Activated T-cell treated with anti-CD3 and anti-CD28 coated beads, Interleukin-2, amount 50 U/mL, for 48 hours (primary cell): ENCODE results near the gene CEP250.
"Not testable (repeated sequence)": the region's sequence is repeated elsewhere in the genome, so short reads cannot be mapped to it uniquely, and the experiment has no call there.

ENCODE experiments used
- DNase-seq, 2 experiments: peaks; one replicate each; pipeline ENCODE4 v3.0.0-alpha.2; 2020

Gene CEP250

DNA sequence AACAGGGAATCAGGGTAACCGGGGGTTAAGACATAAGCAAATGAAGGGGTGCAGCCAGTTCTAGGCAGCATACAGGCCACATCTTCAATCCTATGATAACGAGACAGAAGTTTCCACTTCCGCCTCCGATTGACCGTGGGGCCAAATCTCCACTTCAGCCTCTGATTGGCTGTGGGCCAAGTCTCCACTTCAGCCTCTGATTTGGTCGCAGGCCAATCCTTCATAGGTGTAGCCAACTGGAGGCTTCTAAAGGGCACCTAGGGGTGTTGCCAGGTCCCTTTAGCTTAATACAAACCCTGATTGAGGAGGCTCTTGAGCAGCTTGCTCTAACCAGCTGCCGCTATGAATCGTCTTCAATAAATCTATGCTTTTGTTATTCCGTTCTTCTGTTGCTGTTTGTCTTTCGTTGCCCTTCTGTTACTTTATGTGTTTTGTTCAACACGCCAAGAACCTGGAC lies 84.4 kb downstream of the CEP250 start:
- no peak for DNase-seq

DNA sequence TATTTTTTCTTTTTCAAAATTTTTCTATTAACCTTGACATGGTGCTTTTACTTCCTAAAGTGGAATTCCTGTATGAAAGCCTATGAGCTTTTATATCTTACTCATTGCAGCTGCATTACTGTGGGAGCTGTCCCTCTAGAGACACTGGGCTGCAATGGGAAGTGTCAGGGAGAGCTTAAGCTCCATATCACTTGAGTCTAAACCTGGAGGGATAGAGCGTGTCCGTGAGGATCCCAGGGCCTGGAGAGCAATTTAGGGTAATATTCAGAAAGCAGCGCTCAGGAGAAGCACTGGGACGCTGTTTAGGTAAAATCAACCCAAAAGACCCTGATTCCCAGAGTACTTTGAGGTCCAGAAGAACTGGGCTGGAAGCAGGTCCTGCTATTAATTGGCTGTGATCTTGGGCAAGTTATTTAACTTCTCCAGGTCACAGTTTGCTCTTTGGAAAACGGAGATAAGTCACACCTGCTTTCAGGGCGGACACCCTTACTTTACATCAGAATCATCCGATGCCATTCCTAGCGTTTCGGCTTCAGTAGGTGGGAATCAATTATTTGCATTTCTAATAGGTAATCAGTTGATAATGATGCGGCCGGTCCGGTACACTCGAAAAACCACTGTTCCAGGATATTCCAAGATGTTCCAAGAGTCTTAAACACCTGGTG lies 85.9 kb downstream of the CEP250 start:
- no peak for DNase-seq

DNA sequence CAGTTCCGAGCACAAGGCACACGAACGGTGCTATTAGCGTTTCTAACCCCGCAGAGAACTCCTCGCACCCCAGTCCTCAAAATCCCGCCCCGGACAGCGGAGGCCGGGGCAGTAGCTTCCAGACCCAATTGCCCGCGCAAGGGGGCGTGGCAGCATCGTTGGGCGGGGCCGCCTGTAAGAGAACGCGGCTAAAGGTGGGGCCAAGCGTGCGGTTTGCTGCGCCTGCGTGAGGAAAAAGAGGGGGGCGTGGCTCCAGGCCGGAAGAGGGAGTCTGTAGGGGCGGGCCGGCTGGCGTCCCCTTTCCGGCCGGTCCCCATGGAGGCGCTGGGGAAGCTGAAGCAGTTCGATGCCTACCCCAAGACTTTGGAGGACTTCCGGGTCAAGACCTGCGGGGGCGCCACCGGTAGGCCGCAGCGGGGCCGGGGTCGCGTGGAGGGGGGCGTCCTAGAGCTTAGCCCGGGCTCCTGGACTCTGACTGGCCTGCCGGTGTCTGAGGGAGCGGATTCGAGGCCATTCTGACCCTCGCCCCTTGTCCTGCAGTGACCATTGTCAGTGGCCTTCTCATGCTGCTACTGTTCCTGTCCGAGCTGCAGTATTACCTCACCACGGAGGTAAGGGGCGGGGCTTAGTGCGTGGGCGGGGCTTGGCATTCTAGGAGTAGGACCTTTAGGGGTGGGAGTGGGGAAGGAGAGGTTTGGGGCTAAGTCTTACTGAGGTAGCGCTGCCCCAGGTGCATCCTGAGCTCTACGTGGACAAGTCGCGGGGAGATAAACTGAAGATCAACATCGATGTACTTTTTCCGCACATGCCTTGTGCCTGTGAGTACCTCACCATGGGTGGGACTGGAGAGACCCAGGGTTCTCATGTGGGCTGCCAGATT lies 86.6 kb downstream of the CEP250 start, which contains the start of gene ERGIC3:
Gene ERGIC3, plus strand, starts transcription at position 296 of the 880 bp plus-strand sequence. Its CDS starts 20 bp downstream, at position 316.
- peak; percentile 99 for DNase-seq

DNA sequence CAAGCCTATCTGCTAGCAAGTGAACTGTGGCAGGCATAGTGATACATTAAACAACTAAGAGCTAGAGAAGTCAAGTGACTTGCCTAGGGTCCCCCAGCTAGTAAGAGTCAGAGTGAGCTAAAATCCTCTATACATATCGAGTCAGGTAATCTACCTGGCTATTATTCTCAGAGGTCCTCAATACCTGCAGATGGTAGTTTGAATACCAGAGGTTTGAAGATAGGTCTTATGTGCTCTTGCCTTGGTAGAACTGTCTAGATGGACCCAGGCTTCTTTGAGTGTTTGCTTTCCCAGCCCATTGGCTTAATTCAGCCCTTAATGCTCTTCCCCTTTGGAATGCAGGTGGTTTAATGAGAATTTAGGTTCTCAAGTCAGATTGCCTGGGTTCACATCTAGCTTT lies 87.6 kb downstream of the CEP250 start:
- DNase-seq, result no peak

DNA sequence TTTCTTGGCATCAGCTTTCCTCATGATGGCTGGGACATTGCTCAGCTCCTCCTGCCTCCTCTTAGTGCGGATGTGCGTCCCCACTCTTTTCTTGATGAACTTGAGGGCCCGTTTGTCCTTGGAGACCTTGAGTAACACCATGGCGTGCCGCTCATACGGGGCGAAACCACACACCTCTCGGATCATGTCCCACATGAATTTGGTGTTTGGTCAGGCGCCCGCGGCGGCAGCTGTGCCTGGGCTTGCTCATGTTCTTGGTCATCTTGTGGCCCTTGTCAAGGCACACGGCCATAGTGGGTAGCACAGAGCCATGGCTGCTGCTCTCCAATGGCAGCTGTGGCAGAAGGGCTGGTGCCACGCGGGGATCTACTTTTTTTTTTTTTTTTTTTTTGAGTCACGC lies 89.0 kb downstream of the CEP250 start:
- DNase-seq, result no peak

DNA sequence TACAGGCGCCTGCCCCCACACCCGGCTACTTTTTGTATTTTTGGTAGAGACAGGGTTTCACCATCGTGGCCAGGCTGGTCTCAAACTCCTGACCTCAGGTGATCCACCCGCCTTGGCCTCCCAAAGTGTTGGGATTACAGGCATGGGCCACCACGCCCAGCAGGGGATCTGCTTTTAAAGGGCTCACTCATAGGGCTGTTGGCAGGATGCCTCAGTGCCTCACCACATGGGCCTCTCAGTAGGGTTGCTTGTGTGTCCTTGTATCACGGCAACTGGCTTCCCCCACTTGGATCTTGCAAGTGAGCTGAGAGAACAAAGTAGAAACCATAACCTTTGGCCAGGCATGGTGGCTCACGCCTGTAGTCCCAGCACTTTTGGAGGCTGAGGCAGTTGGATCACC lies 89.5 kb downstream of the CEP250 start:
- DNase-seq, result not testable (repeated sequence)

DNA sequence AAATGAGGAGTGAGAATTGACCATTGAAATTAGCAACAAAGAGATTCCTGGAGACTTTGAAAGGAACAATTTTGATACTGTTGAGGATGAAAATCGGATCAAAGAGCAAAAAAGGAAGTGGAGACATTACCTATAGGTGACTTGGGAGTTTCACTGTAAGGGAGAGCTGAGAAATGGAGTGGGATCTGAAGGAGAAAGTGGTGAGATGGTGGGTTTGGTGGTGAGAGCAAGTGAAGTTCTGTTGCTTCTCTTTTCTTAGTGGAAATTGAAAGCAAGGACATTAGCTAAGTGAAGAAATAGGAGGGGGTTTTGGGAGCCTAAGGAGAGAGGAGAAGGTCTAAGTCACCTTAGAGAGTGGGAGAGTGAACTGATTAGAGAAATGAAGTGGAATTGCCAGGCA lies 90.7 kb downstream of the CEP250 start:
- DNase-seq, result no peak

DNA sequence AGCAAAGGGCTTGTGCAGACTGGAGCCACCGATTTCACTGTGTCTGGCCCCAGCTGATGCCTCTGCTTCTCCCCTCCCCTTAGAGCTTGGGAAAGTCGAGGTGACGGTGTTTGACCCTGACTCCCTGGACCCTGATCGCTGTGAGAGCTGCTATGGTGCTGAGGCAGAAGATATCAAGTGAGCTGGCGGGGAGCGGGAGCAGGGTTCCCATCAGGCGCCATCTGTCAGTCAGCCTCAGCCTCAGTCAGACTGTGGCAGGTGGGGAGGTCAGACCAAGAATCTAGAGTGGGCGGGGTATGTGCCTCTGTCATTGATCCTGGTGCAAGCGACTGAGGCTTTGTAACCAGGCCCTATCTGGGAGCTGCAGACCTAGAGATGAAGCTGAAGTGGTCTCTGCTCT lies 91.9 kb downstream of the CEP250 start:
- DNase-seq, result no peak

DNA sequence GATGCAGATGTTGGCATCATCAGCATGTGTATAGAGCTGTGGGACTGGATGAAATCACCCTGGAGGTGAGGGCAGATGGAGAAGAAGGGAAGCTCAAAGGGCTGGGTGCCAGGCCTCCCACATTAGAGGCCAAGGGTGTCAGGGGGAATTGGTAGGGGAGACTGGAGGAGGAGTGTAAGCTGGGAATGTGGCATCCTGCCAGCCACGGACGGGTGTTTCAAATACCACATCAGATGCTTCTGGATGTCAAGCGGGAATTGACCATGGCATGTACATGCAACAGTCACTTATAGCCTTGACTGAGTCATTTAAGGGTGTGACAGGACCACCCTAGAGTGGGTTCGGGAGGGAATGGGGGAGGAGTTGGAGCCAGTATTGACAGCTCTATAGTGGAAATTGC lies 96.1 kb downstream of the CEP250 start:
- no peak for DNase-seq

DNA sequence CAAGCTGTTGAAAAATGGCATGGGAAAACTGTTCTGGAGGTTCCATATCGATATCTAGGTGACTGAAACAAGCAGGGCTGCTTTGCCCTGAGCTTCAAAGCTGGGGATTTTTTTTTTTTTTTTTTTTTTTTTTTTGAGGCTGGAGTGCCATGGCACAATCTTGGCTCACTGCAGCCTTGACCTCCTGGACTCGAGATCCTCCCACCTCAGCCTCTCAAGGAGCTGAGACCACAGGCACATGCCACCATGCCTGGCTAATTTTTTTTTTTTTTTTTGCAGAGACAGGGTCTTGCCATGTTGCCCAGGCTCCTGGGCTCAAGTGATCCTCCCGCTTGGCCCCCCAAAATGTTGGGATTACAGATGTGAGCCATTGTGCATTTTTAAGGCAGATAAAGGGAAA lies 97.5 kb downstream of the CEP250 start:
- DNase-seq, result no peak

DNA sequence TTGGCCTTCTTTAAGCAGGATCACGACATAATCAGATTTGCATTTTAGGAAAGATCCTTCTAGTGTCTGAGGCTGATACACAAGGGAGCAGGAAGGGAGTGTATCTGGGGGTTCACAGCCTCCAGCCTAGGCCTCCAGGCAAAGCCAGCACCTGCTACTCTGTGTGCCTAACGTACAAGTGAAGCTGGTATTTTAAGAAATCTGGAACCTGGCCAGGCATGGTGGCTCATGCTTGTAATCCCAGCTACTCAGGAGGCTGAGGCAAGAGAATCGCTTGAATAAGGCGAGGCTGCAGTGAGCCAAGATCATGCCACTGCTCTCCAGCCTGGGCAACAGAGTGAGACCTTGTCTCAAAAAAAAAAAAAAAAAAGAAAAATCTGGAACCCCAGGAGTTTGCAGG lies 100.1 kb downstream of the CEP250 start:
- not testable (repeated sequence) for DNase-seq

DNA sequence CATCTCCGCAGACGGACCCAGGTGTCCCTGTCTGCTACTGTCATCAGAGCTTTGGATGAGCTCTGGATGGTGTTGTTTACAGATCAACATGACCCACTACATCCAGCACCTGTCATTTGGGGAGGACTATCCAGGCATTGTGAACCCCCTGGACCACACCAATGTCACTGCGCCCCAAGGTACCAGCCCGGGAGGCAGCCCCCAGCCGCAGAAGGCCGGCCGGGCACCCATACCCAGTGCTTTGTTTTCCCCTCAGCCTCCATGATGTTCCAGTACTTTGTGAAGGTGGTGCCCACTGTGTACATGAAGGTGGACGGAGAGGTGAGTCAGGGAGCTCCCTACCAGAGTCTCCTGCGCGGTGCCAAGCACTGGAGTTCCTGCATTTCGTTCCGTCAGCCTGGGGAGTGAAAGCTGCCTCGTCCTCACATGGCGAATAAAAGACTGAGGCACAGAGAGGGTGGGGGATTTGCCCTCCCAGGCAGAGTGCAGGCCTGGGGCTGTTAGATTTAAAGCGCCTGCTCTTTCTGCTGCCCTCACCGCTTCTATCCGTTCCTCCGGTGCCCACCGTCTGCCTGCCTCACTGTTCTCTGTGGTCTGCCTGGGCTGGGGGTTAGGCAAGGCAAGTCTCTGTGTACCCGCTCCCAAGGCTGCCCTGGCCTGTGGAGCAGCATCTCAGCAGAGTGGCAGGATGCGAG lies 100.7 kb downstream of the CEP250 start:
- DNase-seq, result no peak

DNA sequence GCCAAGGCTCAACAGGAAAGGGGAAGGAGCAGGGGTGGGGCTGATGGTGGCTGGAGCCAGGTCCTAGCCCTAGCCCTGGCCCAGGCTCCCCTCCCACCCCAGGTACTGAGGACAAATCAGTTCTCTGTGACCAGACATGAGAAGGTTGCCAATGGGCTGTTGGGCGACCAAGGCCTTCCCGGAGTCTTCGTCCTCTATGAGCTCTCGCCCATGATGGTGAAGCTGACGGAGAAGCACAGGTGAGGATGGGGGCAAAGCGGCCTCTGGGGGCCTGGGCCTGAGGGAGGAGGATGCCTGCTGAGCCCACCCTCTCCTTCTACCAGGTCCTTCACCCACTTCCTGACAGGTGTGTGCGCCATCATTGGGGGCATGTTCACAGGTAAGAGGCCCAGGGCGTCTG lies 101.5 kb downstream of the CEP250 start:
- DNase-seq, result no peak

DNA sequence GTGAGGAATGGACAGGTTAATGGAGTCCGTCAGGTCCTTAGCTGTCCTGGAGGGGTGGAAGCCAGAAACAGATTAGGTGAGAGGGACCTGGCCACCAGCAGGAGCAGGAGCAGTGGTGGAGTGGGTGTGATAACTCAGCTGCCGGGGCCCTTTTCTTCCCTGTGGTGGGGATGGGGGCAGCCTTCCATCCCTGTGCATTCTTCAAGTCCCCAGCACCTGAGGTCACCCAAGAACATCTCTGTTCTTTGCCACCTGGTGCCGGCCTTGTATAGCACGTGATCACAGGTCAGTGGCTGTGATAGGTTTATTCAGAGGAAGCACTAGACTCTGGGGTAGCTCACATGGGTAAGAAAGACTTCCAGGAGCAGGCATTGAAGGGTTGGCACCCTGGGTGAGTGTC lies 103.1 kb downstream of the CEP250 start:
- no peak for DNase-seq

DNA sequence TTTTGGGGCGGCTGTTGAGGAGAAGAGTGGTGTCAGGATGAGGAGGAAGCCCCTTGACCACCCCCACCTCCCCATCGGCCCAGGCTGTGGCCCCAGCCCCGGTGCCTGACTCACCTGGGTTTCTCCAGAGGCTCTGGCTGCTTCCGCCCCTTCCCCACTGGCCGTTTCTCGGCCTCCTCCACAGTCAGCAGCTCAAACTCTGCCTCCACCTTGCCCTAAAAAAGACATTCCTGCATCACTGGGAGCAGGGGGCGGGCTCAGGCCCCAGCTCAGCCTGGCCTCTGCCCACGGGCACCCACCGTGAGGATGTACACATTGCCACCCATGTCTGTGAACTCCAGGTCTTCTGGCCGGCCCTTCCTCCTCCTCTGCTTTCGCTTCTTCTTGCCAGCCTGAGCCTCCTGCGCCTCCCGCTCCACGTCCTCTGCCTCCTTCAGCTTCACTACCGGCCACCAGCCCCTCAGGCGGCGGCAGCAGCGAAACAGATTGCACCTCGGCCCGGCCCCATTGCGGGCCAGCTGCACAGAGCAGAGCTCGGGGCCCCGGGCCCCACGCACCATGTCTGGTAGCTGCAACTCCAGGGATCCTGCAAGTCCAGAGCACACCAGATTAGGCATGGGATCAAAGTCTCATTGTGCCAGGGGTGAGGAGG lies 103.8 kb downstream of the CEP250 start:
- DNase-seq, result no peak

DNA sequence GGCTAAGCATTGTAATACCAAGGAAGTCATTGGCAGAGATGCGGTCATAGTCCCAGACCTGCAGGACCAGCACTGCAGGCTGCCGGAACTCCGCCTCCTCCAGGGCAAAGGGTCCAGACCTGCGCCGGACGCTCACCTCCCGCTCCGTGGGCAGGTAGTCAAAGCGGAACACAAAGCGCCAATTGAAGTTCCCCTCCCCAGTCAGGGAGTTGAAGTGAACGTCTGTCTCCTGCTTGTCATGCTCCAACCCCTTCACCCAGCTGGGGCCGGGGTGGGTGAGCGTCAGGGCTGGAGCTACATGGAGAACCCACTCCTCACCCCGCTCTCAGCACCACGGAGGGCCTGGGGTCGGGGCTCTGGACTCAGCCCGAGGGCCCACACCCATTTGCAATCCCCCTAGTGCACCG lies 104.7 kb downstream of the CEP250 start:
- DNase-seq, result no peak

DNA sequence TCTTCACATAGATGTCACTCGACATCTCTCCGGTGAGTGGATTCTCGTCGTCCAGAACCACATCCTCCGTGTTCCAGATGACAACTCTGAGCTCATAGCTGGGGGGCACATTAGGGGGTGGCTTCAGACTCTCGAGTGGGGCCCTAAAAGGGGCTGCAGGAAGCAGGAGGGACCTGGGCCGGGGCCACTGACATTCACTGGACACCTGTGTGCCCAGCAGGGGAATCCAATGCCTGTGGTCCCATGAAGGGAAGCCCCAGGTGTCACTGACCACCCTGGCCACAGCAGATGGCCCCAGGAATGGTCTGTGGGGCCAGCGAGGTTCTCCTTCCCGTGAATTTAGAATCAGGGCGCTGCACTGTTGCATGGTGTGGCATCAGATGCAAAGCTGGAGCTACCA lies 105.1 kb downstream of the CEP250 start:
- no peak for DNase-seq

DNA sequence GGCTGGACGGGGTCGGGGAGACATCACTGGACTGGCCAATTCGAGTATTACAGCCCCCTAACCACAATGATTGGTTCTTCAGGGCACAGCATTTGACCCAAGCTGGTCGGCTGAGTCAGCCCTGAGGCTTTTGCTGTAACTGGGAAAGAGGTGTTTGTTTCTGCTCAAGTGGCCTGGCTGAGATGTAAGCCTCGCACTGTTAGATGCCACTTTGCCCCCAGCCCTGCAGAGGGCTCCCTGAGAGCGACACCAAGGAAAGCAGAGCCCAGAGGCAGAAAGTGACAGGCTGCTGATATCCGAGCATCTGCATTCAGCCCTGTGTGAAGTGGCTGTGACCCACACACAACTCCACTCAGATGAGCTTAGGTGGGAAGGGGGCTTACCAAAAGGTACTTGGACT lies 105.9 kb downstream of the CEP250 start:
- peak; percentile 29 to 31 for DNase-seq

DNA sequence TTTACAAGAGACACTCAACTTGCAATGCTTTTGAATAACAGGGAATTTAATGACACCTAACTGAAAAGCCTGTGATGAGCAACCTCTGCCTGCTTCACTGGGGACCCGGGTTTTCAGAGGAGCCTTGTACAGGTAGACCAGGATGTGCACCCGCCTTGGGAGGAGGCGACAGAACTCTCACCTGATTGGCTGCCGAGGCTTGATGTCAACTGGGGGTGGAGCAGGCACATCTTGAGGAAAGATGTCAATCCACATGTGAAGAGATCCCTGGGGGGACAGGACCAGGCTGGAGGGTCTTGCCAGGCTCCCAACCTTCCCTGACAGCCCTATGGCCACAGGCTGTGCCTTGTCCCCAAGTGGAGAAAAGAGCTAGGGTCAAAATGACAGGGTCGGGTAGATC lies 106.3 kb downstream of the CEP250 start:
- no peak for DNase-seq

DNA sequence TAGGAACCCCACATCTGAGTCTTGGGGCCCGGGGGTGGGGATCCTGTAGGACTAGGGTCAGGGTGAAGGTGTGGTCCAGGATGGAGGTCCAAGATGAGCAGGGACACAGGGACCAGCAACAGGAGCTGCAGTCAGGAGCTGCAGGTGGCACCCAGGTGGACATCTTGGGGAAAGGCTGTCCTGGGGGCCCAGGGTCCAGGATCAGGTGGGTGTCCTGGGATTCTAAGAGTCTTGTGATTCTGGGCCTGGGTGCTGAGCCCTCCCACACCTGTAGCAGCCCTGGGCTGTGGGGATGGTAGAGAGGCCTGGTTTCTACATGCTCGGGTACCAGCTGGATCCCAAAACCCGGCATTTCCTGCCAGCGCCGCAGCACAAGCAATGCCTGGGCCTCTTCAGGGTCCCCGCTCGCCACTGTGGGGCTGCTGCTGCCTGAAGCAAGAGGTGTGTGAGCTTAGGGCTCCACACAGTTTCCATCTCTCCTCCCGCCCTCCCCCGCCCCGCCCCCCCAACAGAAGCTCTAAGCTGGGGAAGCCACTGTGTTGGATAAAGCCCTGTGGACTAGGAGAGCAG lies 107.2 kb downstream of the CEP250 start:
- no peak for DNase-seq

DNA sequence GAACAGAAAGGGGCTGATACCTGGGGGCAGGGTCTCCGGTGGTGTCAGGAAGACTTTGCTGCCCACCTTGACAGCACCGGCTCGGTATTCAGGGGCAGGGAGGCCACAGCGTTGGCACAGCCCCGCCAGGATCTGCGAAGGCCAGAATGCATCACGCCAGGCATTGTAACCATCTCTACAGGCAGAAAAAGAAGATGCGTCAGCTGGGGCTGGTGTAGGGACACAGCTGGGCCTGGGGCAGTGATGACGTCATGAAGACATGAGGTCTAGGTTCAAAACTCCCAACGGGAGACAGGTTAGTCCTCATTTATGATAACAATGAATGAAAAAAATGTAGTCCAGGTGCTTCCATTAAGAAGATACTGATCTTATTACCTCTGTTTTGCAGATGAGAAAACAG lies 108.4 kb downstream of the CEP250 start:
- no peak for DNase-seq

DNA sequence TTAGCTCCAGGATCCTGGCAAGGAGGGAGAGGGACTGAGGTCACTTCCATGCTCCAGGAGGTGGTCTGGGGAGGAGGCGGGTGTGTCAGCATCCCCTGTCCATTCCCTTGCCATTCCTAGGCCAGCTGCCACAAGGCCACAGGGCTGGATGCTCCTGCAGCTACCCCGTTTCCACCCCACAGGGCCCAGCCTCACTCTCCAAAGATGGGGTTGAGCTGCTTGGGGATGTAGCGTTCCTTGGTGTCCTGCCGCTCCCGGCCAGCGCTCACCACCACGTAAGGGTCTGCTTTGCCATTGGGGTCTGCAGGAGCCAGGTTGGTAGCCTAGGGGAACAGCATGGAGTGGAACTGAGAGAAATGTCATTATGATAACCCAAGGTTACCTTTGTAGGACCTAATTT lies 109.5 kb downstream of the CEP250 start:
- DNase-seq, result no peak

DNA sequence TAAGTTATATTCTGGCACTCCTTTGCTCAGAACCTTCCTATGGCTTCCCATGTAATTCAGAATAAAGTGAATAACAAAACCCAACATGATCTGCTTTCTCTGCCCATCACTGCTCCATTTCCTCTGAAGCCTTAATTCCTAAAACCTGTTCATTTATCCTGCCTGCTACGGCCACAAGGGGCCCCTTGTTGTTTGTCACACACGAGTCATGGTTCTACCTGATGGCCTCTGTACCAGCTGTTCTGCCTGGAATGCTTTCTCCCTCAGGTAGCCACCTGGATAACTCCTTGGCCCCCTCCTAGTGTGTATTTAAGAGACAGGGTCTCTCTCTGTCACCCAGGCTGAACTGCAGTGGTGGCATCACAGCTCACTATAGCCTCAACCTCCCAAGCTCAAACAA lies 113.2 kb downstream of the CEP250 start:
- no peak for DNase-seq
